NCI-H2081 treated with DMSO at 0.1 percent for 48 hours (cell line): ENCODE results near the gene PCCA.
"Not testable (repeated sequence)": the region's sequence is repeated elsewhere in the genome, so short reads cannot be mapped to it uniquely, and the experiment has no call there.

Experiments used
- DNase-seq: peaks from one replicate; lab custom pipeline; 2025; lab: John Stamatoyannopoulos, UW

PCCA gene

DNA sequence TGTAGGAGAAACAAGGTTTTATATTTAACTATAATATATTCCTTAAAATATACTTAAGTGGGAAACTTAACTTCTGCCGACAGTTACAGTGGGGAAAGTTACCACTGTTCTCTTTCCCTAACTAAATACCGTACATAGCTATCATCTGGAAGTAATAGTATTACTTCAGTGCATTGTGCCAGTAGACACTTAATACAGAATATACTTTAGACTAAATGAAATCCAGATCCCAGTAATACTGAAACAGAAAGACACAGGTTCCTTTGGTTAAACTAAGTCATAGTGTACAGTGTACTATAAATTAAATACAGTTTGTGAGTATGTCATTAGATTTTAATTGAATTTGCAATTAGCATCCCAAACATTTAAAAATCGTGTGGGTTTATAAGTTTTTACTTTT is 107.5 kb downstream of the PCCA start:
- DNase-seq: no peak

DNA sequence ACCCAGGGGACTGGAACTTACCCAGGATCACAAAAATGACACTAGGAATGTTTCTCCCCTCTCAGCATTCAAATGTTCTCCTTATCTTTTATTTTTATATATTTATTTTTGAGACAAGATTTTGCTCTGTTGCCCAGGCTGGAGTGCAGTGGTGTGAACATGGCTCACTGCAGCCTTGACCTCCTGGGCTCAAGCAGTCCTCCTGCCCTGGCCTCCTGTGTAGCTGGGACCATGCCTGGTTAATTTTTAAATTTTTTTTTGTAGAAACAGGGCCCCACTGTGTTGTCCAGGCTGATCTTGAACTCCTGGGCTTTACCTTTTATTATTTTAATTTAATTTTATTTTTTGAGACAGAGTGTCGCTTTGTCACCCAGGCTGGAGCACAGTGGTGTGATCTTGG is 108.2 kb downstream of the PCCA start:
- no peak for DNase-seq

DNA sequence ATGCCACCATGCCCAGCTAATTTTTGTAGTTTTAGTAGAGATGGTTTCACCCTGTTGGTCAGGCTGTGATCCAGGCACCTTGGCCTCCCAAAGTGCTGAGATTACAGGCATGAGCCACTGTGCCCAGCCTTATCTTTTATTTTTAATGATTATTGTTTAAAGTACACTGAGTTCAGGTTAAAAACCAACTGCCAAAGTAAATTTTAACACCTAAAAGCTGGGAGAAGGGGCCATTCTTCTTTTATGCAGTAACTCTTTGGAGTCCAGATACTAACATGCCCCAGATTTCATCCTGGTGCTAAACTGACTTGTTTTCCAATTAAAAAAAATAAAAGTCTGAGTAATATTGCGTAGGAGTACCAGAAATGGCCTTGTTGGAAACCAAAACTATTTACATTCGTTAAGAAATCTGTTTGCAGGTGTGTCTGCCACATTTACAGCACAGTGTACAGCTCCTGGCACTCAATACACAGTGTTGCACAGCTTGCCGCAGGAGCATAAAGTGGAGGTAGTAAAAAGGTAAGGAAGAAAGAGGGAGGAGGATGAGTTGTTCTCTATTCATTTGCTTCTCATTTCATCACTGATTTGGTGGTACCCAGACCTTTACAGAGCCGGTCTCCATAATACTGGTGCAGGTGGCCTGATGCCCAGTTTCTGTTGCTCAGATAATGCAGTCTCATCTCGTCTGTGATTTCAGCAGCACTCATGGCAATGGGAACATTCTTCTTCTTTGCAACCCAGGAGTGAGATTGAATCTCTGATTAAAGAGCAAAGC is 108.9 kb downstream of the PCCA start:
- DNase-seq: no peak

DNA sequence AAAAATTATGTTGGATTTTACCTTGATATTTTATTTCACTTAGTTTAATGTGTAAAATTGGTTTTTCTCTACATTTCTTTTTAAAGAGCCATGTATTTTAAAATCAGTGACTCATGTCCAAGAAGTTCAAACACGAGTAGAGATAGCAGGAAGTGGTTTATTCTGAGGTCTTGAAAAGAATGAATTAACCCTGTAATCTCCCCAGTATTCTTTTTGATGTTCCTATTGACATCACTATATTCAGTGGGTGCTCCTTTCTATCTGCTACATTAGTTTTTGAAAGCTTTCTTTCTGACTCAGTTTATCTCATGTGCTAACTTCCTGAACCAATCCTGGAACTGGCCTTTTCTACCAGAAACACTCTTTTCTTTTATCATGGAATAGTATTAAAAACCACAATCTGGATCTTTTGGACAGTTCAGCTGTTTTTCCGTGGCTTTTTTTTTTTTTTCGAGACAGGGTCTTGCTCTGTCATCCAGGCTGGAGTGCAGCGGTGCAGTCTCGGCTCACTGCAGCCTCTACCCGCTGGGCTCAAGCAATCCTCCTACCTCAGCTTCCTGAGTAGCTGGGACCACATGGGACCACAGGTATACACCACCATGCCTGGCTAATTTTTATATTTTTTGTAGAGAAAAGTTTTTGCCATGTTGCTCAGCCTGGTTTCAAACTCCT is 114.9 kb downstream of the PCCA start:
- no peak for DNase-seq

- DNase-seq: no peak
Observed at GRCh38 chr13:100208002-100208401, 119.1 kb downstream of the PCCA start.

DNA sequence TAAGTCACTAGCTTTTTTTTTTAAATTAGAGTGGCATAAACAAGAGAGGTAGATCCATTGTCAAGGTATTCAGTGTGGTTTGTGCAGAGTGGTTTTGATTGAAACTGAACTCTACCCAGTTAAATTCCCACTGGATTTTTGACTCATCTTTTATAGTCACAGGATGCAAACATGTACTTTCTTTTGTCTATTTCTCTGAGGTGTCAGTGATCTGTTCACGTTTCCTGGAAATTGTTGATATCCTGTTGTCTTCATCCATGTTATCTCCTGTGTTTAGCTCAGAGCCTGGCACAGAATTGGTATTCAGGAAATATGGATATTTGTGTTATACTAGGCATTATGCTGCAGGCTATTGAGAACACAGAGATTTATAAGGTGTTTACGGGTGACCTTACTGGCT is 119.7 kb downstream of the PCCA start:
- DNase-seq: no peak

DNA sequence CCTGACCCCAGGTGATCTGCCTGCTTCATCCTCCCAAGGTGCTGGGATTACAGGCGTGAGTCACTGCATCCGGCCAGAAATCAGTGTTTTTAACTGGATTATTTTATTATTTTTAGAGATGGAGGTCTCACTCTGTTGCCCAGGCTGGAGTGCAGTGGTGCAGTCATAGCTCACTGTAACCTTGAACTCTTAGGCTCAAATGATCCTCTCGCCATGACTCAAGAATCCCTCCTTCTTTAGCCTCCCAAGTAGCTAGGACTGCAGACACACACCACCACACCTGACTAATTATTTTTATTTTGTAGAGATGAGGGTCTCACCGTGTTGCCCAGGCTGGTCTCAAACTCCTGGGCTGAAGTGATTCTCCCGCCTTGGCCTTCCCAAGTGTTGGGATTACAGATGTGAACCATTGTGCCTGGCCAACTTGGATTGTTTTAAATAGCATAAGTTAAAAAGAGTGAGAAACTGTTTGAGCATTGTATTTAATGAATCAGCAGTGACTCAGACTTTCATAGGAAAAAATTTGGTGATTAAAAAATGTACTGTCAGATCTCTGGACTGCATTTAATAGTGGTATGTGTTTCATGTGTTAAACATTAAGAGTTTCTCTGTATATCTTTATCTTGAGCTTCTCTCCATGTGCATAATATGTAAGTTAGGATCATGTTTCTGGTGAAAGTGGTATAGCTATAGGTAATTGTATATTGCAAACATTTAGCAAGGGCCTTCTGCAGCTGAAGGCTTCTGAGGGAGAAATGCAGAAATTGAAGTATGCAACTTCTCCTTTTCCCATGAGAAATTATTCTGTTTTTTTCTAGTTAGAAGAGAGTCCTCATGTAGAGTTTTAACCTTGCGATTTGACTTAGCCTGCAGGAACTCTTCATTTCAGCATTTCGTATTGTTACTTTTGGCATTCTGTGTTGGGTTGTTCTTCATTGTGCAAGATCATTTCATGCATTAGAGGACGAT is 121.2 kb downstream of the PCCA start:
- no peak for DNase-seq

DNA sequence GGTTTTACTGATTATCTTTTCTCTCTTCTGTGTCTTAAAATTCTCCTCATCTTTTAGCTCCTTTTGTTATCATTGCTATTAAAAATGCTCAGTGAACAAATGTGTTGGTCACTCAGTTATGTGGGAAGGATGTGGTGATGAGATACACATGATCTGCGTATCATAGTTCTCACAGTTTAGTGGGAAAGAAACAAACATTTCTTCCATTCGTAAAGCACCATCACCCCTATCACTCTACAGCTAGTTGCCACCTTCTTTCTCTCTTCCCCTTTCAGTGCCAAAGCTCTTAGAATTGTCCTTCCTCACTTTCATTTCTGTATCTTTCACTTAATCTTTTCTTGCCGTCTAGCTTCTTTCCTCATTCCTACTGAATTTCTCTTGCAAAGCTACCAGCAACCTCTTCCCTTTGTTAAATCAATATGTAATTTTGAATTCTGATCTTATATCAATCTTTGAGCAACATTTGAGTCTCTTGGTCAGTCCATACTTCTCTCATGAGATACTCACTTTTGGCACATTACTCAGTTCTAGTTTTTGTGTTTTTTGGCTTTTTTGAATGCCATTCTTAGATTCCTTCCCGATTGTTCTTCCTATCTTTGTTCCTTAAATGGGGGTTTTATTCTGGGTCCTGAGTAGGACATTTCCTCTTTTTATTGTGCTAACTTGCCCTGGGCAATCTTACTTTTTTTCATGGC is 122.3 kb downstream of the PCCA start:
- DNase-seq: no peak

GRCh38 chr13:100212904-100213553 is 124.1 kb downstream of the PCCA start:
- DNase-seq: no peak

GRCh38 chr13:100213576-100213975 is 124.7 kb downstream of the PCCA start:
- no peak for DNase-seq

GRCh38 chr13:100214886-100215285 is 126.0 kb downstream of the PCCA start:
- DNase-seq: no peak

- no peak for DNase-seq
Observed at GRCh38 chr13:100221166-100221565, 132.3 kb downstream of the PCCA start.

DNA sequence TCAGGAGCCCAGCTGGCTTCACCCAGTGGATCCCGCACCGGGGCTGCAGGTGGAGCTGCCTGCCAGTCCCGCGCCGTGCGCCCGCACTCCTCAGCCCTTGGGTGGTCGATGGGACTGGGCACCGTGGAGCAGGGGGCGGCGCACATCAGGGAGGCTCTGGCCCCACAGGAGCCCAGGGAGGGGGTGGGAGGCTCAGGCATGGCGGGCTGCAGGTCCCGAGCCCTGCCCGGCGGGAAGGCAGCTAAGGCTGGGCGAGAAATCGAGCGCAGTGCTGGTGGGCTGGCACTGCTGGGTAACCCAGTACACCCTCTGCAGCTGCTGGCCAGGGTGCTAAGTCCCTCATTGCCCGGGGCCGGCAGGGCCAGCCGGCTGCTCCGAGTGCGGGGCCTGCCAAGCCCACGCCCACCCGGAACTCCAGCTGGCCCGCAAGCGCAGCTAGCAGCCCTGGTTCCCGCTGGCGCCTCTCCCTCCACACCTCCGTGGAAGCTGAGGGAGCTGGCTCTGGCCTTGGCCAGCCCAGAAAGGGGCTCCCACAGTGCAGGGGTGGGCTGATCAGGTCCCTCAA is 135.2 kb downstream of the PCCA start:
- not testable (repeated sequence) for DNase-seq

- no peak for DNase-seq
Observed at GRCh38 chr13:100229603-100230002, 140.7 kb downstream of the PCCA start.

- no peak for DNase-seq
Observed at GRCh38 chr13:100230769-100231149, 141.9 kb downstream of the PCCA start.

DNA sequence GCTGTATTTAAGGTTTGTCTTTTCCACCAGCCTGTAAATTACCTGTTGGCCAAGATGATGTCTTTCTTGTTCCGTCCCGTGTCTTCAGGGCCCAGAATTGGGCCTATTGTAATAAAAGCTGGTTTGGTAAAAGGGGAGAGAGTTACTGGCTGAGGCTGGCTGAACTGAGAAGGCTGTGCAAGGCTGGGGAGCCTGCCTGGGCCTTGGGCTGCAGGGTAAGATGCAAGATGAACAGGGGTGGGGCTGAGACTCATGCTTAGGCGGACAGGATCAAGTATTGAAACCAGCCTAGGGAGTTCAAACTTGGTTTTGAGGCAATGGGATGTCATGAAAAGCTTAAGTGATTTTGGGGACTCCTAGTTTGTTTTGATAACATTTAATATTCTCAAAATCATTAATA is 142.3 kb downstream of the PCCA start:
- DNase-seq: no peak

- peak; percentile 47 for DNase-seq
Observed at GRCh38 chr13:100234006-100234405, 145.1 kb downstream of the PCCA start.

GRCh38 chr13:100234524-100235136 is 145.7 kb downstream of the PCCA start:
- no peak for DNase-seq

GRCh38 chr13:100235311-100235901 is 146.5 kb downstream of the PCCA start:
- DNase-seq: peak; percentile 62

GRCh38 chr13:100240109-100240779 is 151.4 kb downstream of the PCCA start:
- DNase-seq: no peak
